OCI-LY3 (cell line): ENCODE measurements around the gene KRT4.

Source experiments
- CTCF ChIP-seq: fragments of 200-600, 300-600 bp; sonication (generic); IDR thresholded peaks from 2 replicates; pipeline ENCODE4 v1.5.1; 2014; ENCODE audit warnings: antibody characterized with exemption, low read length, low read depth
- EZH2phosphoT487 ChIP-seq: fragments of 200-600 bp; shearing (Covaris generic); IDR thresholded peaks from 2 replicates; pipeline ENCODE4 v1.6.1; 2018; ENCODE audit warnings: antibody characterized with exemption, mixed run types, low read depth

GRCh38 chr12:52818388-52818787 is 4.5 kb upstream of the KRT4 start:
- TF ChIP-seq CTCF (no peak), EZH2phosphoT487 (no peak)
